ENCODE data around the gene ELL.

ELL gene

DNA sequence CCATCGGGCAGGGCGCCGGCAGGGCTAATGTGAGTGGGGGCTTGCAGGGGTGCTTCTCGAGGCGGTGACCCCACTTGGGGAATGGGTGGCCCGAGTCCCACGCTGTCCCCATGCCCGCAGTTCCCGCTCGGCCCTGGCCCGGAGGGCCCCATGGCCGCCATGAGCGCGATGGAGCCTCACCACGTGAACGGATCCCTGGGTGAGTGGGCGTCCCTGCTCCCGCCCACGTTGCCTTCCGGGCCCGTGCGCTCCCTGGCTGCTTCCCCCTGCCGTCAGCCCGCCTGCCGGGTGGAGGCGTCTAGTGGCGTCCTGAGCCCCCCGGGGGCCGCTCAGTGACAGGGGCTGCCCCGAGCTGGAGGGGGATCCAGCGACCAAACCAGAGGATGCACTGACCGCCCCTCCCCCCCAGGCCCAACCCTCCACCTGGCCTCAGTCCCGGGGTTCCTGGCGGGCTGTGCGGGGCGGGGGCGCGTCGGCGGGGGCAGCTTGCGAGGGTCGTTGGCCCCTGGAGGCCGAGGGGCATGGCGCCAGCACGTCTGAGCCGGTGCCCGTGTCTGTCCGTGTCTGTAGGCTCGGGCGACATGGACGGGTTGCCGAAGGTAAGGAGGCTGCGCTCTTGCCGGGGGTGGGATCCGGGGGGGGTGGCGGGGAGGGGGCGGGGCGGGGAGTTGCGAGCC lies 88.7 kb downstream of the ELL start:
- Histone ChIP-seq H3K79me2 (ENCODE audit: control insufficient read depth, low read length) (peaks cover 15% of the 10 kb centered on the region), H3K36me3 (ENCODE audit: control insufficient read depth, low read length) (peaks cover 36% of the 10 kb centered on the region), H3F3A (ENCODE audit: control insufficient read depth, insufficient read depth) (peaks cover 6% of the 10 kb centered on the region), H3K27ac (ENCODE audit: low read depth, low read length) (peak overlapping the region; percentile 48), H3K4me1 (ENCODE audit: control insufficient read depth, low read length) (peaks cover 65% of the 10 kb centered on the region), H3K4me3 (ENCODE audit: low read length) (peak overlapping the region; percentile 65), H3K9me2 (replicated peaks; ENCODE audit: control insufficient read depth, low read length) (no peaks in the 10 kb centered on the region), H4K20me1 (ENCODE audit: control insufficient read depth, insufficient read depth, low read depth, low read length) (0 out of 2 replicates have a peak, but pooled peaks cover 3% of the 10 kb centered on the region), H3K4me2 (ENCODE audit: low read length) (peak overlapping the region; percentile 73), H3K27me3 (ENCODE audit: control insufficient read depth, low read length) (no peaks in the 10 kb centered on the region), H3K9me3 (ENCODE audit: control insufficient read depth, insufficient read depth, low read length) (no peaks in the 10 kb centered on the region)
- TF ChIP-seq, protein P1, sequence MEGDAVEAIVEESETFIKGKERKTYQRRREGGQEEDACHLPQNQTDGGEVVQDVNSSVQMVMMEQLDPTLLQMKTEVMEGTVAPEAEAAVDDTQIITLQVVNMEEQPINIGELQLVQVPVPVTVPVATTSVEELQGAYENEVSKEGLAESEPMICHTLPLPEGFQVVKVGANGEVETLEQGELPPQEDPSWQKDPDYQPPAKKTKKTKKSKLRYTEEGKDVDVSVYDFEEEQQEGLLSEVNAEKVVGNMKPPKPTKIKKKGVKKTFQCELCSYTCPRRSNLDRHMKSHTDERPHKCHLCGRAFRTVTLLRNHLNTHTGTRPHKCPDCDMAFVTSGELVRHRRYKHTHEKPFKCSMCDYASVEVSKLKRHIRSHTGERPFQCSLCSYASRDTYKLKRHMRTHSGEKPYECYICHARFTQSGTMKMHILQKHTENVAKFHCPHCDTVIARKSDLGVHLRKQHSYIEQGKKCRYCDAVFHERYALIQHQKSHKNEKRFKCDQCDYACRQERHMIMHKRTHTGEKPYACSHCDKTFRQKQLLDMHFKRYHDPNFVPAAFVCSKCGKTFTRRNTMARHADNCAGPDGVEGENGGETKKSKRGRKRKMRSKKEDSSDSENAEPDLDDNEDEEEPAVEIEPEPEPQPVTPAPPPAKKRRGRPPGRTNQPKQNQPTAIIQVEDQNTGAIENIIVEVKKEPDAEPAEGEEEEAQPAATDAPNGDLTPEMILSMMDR (IDR thresholded peaks at IDR 0.05; ENCODE audit: low read depth, low read length, poor library complexity, severe bottlenecking): no peak
- TF ChIP-seq EZH2phosphoT487 (IDR thresholded peaks at IDR 0.05; ENCODE audit: borderline replicate concordance, low read length): no peak

DNA sequence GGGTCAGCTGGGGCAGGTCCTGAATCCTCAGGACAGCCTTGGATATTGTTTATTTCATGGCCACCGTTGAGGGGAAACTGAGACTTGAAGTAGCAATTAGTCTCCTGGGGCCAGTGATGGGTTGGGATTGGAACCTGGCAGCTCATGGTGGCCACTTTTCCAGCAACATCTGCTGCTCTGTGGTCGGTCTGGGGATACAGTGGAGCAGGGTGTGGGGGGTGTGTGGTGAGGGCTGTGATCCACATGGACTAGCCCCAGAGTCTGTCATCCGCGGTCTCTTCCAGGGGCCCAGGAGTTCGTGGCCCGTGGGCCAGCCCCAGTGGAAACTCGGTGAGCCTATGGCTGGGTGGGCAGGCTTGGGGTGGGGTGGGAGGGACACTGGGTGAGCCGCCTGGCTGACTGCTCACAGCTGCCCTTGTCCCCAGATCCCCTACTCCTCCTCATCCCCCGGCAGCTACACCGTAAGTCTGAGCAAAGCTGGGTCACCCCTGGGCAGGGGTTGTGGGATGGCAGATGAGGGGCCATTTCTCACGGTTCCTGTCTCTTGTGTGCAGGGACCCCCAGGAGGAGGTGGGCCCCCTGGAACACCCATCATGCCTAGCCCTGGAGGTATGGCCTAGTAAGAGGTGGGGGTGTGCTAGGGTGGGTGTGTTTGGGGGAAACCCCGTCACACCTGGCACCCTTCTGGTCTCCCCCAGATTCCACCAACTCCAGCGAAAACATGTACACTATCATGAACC lies 89.4 kb downstream of the ELL start:
- Histone ChIP-seq H3K27me3 (ENCODE audit: control insufficient read depth, low read length) (no peaks in the 10 kb centered on the region), H3K4me1 (ENCODE audit: control insufficient read depth, low read length) (peaks cover 68% of the 10 kb centered on the region), H3F3A (ENCODE audit: control insufficient read depth, insufficient read depth) (peaks cover 9% of the 10 kb centered on the region), H3K4me2 (ENCODE audit: low read length) (peak overlapping the region; percentile 73), H3K79me2 (ENCODE audit: control insufficient read depth, low read length) (peaks cover 17% of the 10 kb centered on the region), H3K27ac (ENCODE audit: low read depth, low read length) (peak overlapping the region; percentile 48), H3K9me2 (replicated peaks; ENCODE audit: control insufficient read depth, low read length) (no peaks in the 10 kb centered on the region), H3K9me3 (ENCODE audit: control insufficient read depth, insufficient read depth, low read length) (no peaks in the 10 kb centered on the region), H3K36me3 (ENCODE audit: control insufficient read depth, low read length) (peaks cover 39% of the 10 kb centered on the region), H3K4me3 (ENCODE audit: low read length) (peak overlapping the region; percentile 65), H4K20me1 (ENCODE audit: control insufficient read depth, insufficient read depth, low read depth, low read length) (0 out of 2 replicates have a peak, but pooled peaks cover 3% of the 10 kb centered on the region)
- no peak for TF ChIP-seq EZH2phosphoT487 (IDR thresholded peaks at IDR 0.05; ENCODE audit: borderline replicate concordance, low read length)
- TF ChIP-seq, protein P1 (IDR thresholded peaks at IDR 0.05; ENCODE audit: low read depth, low read length, poor library complexity, severe bottlenecking): no peak

DNA sequence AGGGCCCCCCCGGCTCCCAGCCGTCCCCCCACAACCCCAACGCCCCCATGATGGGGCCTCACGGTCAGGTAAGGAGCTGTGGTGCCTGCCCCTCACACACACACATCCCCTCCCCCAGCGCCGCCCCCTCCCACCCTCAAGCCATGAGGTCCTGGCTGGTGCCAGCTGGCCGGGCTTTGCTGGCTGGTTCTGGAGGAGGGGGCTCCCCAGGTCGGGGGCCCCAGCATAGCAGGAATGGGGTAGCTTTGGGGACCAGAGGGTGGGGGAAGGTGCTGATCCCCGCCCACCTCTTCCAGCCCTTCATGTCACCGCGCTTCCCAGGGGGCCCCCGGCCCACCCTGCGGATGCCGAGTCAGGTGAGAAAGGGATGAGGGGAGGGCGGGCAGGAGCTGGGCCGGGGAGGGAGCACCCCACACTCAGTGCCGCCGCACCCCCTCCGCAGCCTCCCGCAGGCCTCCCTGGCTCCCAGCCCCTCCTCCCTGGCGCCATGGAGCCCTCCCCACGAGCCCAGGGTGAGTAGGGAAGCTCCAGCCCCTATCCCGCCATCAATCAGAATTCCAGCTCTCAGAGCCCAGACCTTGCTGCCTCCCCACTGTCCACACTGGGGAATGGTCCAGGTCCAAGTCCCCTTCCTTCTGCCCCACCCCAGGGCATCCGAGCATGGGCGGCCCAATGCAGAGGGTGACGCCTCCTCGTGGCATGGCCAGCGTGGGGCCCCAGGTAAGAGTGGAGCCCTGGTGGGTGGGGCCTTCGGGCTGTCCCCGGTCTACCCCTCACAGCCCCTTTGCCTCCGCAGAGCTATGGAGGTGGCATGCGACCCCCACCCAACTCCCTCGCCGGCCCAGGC lies 90.3 kb downstream of the ELL start:
- Histone ChIP-seq H3K4me2 (ENCODE audit: low read length) (peak overlapping the region; percentile 73), H3K4me1 (ENCODE audit: control insufficient read depth, low read length) (peaks cover 70% of the 10 kb centered on the region), H3K27ac (ENCODE audit: low read depth, low read length) (no peak overlapping the region)

More for the DNA sequence above, 90.3 kb downstream of the ELL start:
- no peak for TF ChIP-seq EZH2phosphoT487 (IDR thresholded peaks at IDR 0.05; ENCODE audit: borderline replicate concordance, low read length)
- TF ChIP-seq, protein P1 (IDR thresholded peaks at IDR 0.05; ENCODE audit: low read depth, low read length, poor library complexity, severe bottlenecking): no peak
- Histone ChIP-seq H3K36me3 (ENCODE audit: control insufficient read depth, low read length) (peaks cover 47% of the 10 kb centered on the region), H3K4me3 (ENCODE audit: low read length) (peak overlapping the region; percentile 19; the same call in 1 of the 2 replicates), H3F3A (ENCODE audit: control insufficient read depth, insufficient read depth) (peaks cover 9% of the 10 kb centered on the region), H3K9me2 (replicated peaks; ENCODE audit: control insufficient read depth, low read length) (no peaks in the 10 kb centered on the region), H3K27me3 (ENCODE audit: control insufficient read depth, low read length) (no peaks in the 10 kb centered on the region), H3K9me3 (ENCODE audit: control insufficient read depth, insufficient read depth, low read length) (no peaks in the 10 kb centered on the region), H4K20me1 (ENCODE audit: control insufficient read depth, insufficient read depth, low read depth, low read length) (0 out of 2 replicates have a peak, but pooled peaks cover 3% of the 10 kb centered on the region), H3K79me2 (ENCODE audit: control insufficient read depth, low read length) (peaks cover 26% of the 10 kb centered on the region)
